H7 (cell line): Measurements from ENCODE around the gene FRMD5. TPM values are rescaled to one million over a fixed set of nuclear protein-coding genes. Genes with fewer than 3 reads are reported as not detected.
"Not testable (repeated sequence)": the region's sequence is repeated elsewhere in the genome, so short reads cannot be mapped to it uniquely, and the experiment has no call there.

ENCODE experiments used
- DNase-seq: peaks from one replicate; pipeline ENCODE4 v3.0.0; 2012
- H3K27me3 ChIP-seq: 2 replicates; pipeline ENCODE4 v1.6.0; 2011; ENCODE audit warnings: mild to moderate bottlenecking, low read length; ENCODE audit not compliant: control insufficient read depth, insufficient read depth
- H3K36me3 ChIP-seq: replicated peaks from 2 replicates; pipeline ENCODE4 v1.5.1; 2011; ENCODE audit warnings: low read length; ENCODE audit not compliant: control insufficient read depth, insufficient read depth
- H3K4me3 ChIP-seq: 2 replicates; pipeline ENCODE4 v1.5.1; 2011; ENCODE audit warnings: low read depth, mild to moderate bottlenecking, control low read depth, low read length, moderate library complexity; ENCODE audit not compliant: insufficient read depth
- total RNA-seq: library from RNA; depleted of rRNA; stranded (reverse); fragments of >200 nt; shearing (Covaris generic); gene quantifications from 2 replicates; pipeline ENCODE4 v1.2.3, GENCODE V29; 2014; rRNA removed

The FRMD5 gene
- total RNA-seq, 1 experiment from 2014 or later = 2.4 TPM

GRCh38 chr15:43826508-43827341, 368.3 kb downstream of the FRMD5 start, which contains the start of gene WDR76:
Gene WDR76 (plus strand): TSS chr15:43827002. CDS start chr15:43827033, 31 bp downstream.
- no peaks in the 10 kb centered on the region; the same call in 1 of the 2 replicates for H3K36me3 ChIP-seq
- no peaks in the 10 kb centered on the region for H3K27me3 ChIP-seq
- peak; percentile 94 for DNase-seq
- peak within 1 kb of the TSS; percentile 68 for H3K4me3 ChIP-seq

- Histone ChIP-seq H3K4me3 (no peak overlapping the region), H3K36me3 (no peaks in the 10 kb centered on the region; the same call in 1 of the 2 replicates), H3K27me3 (no peaks in the 10 kb centered on the region)
- DNase-seq = no peak
Observed at GRCh38 chr15:43826029-43826507, 369.0 kb downstream of the FRMD5 start.

DNA sequence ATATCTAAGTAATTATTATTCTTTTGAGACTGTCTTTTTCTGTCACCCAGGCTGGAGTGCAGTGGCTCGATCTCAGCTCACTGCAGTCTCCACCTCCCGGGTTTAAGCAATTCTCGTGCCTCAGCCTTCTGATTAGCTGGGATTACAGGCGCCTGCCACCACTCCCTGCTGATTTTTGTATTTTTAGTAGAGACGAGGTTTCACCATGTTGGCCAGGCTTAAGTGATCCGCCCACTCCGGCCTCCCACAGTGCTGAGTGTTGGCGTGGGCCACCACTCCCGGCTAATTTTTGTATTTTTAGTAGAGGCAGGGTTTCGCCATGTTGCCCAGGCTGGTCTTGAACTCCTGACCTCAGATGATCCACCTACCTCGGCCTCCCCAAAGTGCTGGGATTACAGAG, 369.8 kb downstream of the FRMD5 start:
- not testable (repeated sequence) for H3K4me3 ChIP-seq, H3K27me3 ChIP-seq, DNase-seq, H3K36me3 ChIP-seq

DNA sequence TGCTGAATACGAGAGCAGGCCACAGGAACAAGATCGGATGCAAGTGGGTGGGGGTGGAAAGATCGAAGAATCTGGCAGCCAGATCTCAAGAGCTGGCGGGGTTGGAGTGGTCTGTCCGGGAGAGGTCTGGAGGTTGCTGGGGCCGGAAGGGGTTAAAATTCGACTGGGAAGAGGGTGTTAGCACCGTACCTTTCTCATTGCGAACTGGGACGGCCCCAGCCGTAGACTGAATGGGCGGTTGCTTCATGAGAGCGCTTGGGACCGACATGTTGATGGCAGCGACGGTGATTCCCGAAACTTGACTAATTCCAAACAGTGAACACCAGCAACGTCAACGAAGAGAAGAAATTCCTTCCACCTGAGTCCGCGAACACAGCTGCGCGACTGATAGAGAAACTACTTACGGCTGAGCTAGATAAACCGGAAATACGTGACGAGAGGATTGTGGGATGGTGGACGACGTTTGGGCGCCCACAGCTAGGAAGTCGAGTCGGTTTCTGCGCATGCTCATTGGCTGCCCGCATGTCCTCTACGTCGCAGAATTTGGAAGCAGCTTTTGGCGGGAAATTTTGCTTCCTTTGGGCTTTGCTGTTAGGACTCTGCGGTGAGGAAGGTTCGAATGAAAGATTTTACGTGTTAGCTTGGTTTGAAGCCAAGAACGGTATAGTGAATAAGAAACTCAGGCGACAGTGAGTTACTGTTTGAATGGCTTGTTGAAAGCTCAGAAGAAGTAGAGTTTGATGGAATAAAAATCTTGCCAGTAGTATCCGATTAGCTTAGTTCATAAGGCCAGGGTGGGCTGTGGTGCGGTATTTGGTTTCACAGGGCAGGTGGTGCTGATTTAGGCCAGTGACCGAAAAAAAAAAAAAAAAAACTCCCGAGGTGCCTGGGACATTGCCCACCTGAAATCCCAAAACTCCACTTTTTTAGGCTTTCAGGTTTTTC, 370.5 kb downstream of the FRMD5 start, which contains the start of gene MFAP1:
Gene MFAP1 (minus strand): TSS at position 389 of the 945 bp plus-strand sequence. CDS start 121 bp downstream, at position 268.
- peak; percentile 85 for DNase-seq
- H3K4me3 ChIP-seq = peak within 1 kb of the TSS; percentile 86
- H3K36me3 ChIP-seq = no peaks in the 10 kb centered on the region
- H3K27me3 ChIP-seq = no peaks in the 10 kb centered on the region

DNA sequence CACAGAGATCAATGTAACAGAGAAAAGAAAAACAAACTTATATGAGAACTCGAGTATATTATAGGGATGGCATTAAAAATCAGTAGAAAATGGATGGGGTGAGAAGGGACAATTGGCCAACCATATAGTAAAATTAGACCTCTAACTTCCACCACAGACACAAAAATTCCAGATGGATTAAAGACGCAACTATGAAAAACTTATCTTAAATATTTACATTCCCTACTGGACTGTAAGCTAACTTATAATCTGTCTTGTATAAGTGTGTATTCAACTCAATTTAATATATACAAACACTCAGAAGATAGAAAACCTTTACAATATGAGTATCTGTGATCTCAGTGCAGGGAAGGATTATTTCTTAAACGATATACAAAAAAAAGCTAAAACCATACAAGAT, 373.6 kb downstream of the FRMD5 start:
- Histone ChIP-seq H3K27me3 (no peaks in the 10 kb centered on the region), H3K36me3 (peaks cover 7% of the 10 kb centered on the region), H3K4me3 (no peak overlapping the region)
- DNase-seq = no peak

Other genes with a start within 250 kb of the FRMD5 start
- 34.5 and 48.8 TPM in 2 replicates for gene GOLM2, start 93.4 kb upstream of the FRMD5 start, total RNA-seq
- 84.5 and 118 TPM in 2 replicates for gene CTDSPL2, start 232.4 kb upstream of the FRMD5 start, total RNA-seq